HG02981 (cell line): ENCODE data around the gene ILK.
A peak's percentile ranks its signal among the peaks of the same experiment; 100 is the strongest.

Experiments
- ATAC-seq: cut with Tn5 transposase; IDR thresholded peaks from one replicate; pipeline ENCODE4 v1.9.1; 2021; ENCODE audit warnings: mild to moderate bottlenecking, moderate library complexity; ENCODE audit not compliant: unreplicated experiment

ILK gene

GRCh38 chr11:6572215-6572614, 31.4 kb upstream of the ILK start:
- ATAC-seq, result no peak

- ATAC-seq, result no peak
Observed at GRCh38 chr11:6574816-6575715, 28.5 kb upstream of the ILK start.

DNA sequence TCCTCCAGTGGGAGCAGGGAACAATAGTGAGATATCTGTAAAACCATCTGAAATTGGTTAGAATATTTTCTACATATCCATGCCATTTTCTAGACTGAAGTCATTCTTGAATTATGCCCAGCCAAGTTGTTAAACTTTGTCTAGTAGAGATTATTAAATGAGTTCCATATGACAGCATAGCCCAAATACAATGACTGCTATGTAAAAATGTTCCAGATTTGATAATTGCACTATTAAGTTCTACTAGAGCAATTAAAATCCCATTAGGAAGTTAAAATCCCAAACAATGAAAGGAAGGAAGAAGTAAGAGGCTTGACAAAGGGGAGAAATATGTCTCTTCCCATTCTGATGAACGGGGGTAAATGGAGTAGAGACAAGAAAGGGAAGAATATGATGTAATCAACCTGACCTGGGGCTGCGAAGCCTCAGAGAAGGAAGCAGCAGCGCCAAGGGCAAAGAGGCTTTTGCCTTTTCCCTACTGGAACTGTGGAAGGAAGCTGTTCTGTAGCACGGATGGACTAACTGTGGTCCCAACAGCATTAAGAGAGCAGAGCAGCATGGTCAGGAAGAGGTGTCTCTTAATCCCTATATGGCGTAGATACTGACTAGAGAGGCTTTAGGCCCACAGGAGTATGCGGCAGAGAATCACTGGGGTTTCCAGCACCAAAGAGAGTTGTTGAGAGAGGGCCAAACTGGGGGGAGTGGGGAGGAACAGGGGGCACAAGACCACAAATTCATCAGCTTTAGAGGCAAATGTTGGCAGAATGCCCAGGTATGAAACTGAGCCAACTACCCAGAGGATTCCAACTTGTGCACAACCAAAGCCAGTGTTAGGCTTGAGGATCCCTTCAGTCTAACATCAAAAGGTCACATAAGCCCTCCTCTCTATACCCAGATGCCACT, 26.9 kb upstream of the ILK start:
- no peak for ATAC-seq

DNA sequence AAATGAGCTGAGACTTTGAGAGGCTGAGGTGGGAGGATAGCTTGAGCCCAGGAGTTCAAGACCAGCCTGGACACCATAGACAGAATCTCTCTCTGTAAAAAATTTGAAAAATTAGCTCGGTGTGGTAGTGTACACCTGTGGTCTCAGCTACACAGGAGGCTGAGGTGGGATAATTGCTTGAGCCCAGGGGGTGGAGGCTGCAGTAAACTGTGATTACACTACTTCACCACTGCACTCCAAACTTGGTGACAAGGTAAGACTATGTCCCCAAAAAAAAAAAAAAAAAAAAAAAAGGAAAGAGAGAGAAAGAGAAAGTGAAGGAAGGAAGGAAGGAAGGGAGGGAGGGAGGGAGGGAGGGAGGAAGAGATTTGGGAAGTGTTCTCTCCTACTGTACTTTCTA, 25.4 kb upstream of the ILK start:
- no peak for ATAC-seq

- ATAC-seq, result no peak
Observed at GRCh38 chr11:6579681-6580080, 23.9 kb upstream of the ILK start.

DNA sequence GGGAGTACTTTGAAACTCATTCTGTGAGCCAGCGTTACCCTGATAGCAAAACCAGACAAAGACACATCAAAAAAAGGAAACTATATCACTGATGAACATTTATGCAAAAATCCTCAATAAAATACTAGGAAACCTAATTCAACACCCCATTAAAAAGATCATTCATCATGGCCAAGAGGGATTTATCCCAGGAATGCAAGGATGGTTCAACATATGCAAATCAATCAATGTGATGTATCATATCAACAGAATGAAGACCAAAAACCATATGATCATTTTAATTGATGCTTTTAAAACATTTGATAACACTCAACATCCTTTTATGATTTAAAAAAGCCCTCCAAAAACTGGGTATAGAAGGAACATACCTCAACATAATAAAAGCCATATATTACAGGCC, 20.0 kb upstream of the ILK start:
- no peak for ATAC-seq

- ATAC-seq, result no peak
Observed at GRCh38 chr11:6584528-6584927, 19.0 kb upstream of the ILK start.

- ATAC-seq, result no peak
Observed at GRCh38 chr11:6586434-6587359, 16.9 kb upstream of the ILK start.

- ATAC-seq, result no peak
Observed at GRCh38 chr11:6587360-6587953, 16.1 kb upstream of the ILK start.

- ATAC-seq, result no peak
Observed at GRCh38 chr11:6588018-6588417, 15.6 kb upstream of the ILK start.

DNA sequence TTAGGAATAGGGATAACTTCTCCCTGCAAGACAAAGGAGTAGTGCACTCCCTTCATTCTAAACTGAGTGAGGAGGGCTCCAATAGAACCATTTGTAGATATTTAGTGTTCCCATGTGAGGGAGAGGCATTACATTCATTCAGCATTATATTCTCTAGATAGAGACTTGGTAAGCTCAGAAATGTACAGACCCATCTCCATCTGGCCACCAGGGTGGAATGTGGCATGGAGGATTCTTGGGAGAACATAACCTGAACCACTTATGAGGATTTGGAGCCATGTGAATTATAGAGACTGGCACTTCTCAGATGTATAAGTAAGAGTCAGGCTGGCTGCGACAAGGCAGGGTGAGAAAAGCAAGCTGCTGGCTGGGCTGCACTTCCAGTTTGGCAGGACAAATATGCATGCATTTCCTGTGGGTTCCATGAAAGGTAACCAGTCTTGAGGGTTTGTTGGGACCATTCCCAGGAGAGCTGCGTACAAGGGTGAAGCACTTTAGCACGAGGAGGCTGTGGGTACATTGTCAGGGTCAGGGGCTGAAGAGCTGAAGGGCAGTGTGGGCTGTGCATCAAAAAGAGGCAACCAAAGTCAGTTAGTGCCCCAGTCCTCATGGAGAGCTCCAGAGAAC, 9.3 kb upstream of the ILK start:
- no peak for ATAC-seq

DNA sequence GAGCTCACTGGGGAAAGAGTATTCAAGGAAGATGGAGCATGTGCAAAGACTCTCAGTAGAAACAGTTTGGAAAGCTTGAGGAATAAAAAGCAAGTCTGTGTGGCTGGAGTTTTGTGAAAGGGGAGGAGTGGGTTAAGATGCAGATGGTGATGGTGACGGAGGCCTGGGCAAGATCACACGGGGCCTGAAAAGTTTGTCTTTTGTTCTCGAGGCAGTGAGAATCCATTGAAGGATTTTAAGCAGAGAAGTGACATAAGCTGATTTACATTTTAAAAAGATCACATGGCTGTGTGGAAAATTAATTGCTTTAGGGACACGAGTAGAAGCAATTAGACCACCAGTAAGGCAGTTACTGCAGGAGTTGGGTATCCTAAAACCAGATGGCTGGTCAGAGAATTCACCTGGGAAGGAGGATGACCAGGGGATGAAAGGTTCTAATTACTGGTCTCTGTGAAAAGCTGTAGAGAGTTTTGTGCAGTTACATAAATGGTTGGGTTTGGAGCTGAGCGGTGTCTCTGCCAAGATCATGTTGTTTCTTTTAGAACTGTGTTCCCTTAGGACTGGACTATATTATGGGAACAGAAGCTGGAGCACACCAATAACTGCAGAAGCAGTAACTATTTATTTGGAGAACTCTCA, 7.2 kb upstream of the ILK start:
- no peak for ATAC-seq

DNA sequence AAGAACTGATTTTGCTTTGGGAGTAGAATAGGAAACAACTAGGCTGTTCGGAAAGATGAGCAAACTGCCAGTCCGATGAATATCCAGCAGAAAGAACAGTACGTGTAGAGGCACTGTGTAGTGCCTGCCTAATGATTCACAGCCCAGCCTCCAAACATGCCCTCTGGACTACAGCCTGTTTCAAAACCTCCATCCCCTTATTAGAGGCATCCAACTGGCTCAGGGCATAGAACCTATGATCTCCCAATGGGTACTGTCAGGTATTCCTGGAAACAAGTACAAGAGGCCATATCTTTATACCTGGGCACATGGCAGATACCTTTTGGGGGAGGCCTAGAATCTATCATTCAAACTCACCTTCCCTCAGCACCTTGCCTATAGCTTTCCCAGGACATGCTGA, 5.0 kb upstream of the ILK start:
- no peak for ATAC-seq

GRCh38 chr11:6599449-6599848, 4.1 kb upstream of the ILK start:
- ATAC-seq, result no peak

DNA sequence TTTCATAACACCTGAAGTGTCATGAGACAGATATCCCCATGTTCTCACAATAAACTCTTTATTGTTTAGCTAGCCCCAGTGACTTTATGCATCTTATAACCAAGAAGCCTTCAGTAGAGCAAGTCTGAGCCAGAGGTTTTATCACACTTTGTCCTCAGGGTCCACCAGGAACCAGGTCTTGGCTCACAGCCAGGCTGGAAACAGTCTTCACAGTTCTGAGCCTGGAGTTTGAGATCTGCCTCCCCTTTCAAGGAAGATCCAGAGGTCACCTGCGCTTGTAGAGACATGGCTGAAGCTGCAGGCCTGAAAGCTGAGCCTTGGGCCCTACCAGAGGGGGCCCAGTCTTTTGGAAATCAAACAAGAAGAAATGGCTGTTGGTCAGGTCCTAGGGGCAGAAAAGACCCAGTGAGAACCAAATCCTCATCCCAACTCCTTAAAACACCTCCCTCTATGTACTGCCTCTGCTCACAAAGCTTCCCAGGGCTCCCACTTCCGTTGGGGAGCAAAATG, 3.6 kb upstream of the ILK start:
- no peak for ATAC-seq

- ATAC-seq, result no peak
Observed at GRCh38 chr11:6601041-6601461, 2.5 kb upstream of the ILK start.

DNA sequence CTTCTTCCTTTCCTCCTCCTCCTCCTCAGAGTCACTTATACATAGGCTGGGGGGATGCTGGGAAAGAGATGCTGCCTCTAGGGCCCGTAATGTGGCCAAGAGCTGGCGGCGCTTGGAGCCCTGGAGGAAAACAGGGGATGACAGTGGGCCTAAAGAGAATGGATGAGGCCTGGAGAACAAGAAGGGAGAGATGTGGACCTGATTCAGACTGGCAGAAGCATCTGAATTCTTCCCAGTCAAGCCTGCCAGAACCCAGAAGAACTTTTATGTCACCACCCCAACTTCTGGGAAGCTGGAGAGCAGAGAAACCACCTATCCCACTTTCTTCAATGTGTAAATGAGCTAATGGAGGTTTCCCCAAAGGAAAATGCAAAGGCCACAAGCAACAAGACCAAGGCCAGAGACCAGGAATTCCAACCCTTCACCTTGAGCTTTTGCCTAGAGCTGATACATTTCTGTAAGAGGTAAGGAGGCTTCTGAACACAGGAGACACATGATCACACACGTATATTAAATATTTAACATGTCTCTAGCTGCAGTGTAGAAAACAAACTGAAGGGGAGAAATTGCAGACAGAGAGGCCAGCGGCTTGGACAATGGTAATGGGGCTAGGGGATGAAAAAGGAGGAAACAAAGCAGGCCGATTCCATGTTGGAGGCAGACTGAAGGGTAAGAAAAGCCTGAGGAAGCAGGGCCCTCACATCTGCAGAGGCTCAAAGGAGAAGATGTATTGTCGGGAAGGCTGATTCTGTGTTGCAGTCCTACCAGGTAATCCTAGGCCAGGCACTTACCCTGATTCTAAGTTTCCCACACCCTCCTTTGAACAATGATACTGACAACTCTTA, 1.3 kb upstream of the ILK start:
- no peak for ATAC-seq

- ATAC-seq, result peak; percentile 34
Observed at GRCh38 chr11:6604081-6604626, 580 bp downstream of the ILK start.
